ENCODE results near the gene HMGA1.

DNA sequence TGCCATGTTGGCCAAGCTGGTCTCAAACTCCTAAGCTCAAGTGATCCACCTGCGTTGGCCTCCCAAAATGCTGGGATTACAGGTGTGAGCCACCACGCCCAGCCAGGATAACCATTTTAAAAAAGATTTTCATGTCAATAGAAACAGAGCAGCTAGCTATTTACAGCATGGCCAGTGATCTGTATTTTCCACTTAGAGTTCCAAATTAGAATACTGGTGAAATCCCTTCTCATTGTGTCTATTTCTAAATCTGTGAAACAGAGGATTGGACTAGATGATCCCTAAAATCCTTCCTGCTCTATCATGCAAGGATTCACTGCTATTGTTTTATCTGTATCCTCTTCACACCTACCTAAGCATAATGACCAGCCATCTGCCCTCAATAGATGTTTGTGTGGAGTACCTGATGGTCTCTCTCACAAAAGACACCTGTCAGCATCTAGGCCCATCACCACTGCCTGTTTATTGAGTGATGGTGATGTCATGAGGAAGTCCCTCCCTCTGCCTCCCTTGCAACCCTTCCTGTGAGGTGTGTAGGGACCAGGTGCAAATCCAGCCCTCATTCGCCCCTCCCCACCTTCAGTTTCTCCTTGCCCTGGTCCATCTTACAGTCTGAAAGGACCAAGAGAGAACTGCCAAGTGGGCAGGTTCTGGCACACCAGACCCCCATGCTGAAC is 38.6 kb downstream of the HMGA1 start:
- TF ChIP-seq, protein P1, sequence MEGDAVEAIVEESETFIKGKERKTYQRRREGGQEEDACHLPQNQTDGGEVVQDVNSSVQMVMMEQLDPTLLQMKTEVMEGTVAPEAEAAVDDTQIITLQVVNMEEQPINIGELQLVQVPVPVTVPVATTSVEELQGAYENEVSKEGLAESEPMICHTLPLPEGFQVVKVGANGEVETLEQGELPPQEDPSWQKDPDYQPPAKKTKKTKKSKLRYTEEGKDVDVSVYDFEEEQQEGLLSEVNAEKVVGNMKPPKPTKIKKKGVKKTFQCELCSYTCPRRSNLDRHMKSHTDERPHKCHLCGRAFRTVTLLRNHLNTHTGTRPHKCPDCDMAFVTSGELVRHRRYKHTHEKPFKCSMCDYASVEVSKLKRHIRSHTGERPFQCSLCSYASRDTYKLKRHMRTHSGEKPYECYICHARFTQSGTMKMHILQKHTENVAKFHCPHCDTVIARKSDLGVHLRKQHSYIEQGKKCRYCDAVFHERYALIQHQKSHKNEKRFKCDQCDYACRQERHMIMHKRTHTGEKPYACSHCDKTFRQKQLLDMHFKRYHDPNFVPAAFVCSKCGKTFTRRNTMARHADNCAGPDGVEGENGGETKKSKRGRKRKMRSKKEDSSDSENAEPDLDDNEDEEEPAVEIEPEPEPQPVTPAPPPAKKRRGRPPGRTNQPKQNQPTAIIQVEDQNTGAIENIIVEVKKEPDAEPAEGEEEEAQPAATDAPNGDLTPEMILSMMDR (IDR thresholded peaks at IDR 0.05), result no peak
- no peak for TF ChIP-seq POLR2A (IDR thresholded peaks at IDR 0.05)

Data from uterus (tissue), 2 donors.